Sigmoid colon (tissue), 7 donors: ENCODE measurements around the gene PLPP4. TPM values are rescaled to one million over a fixed set of nuclear protein-coding genes. Genes with fewer than 3 reads are reported as not detected.

Source experiments
- DNase-seq: peaks from one replicate; pipeline ENCODE4 v3.0.0-alpha.2; 2019
- H3K27ac ChIP-seq, 4 donors: fragments of 200-600 bp; sonication (generic); one replicate each; pipeline ENCODE4 v1.5.1; 2016 to 2019; ENCODE audit warnings: mild to moderate bottlenecking in 1 of 4
- H3K27me3 ChIP-seq, 3 donors: fragments of 200-600 bp; sonication (generic); one replicate each; pipeline ENCODE4 v1.5.1; 2019; ENCODE audit warnings: mild to moderate bottlenecking in 1 of 3
- H3K36me3 ChIP-seq, 4 donors: fragments of 200-600 bp; sonication (generic); one replicate each; pipeline ENCODE4 v1.5.1; 2016 to 2019
- H3K4me1 ChIP-seq, 4 donors: fragments of 200-600 bp; sonication (generic); one replicate each; pipeline ENCODE4 v1.5.1; 2017 to 2019
- H3K4me3 ChIP-seq, 4 donors: fragments of 200-600 bp; sonication (generic); one replicate each; pipeline ENCODE4 v1.5.1; 2017 to 2019; ENCODE audit warnings: mild to moderate bottlenecking in 2 of 4, moderate library complexity in 1 of 4
- H3K9me3 ChIP-seq, 4 donors: fragments of 200-600 bp in 3 of 4; sonication (generic) in 3 of 4; one replicate each; pipeline versions ENCODE4 v1.5.1 to v1.6.1; 2013 to 2019
- CTCF ChIP-seq, 4 experiments: fragments of 450-650 bp in 3 of 4; fragments of 200-600 bp in 1 of 4; IDR thresholded peaks; one replicate each; pipeline ENCODE4 v1.5.1; 2016 to 2019; ENCODE audit warnings: antibody characterized with exemption in 4 of 4, mild to moderate bottlenecking in 3 of 4, moderate library complexity in 2 of 4
- EP300 ChIP-seq, 4 donors: sonication (generic); formaldehyde crosslinking; IDR thresholded peaks; one replicate each; pipeline ENCODE4 v1.6.1; 2017; ENCODE audit warnings: antibody characterized with exemption in 4 of 4
- POLR2A ChIP-seq, 2 donors: fragments of 450-650 bp; IDR thresholded peaks; one replicate each; pipeline ENCODE4 v1.6.1; 2016; ENCODE audit warnings: antibody characterized with exemption in 2 of 2, mild to moderate bottlenecking in 2 of 2, moderate library complexity in 2 of 2
- POLR2AphosphoS5 ChIP-seq, 4 donors: sonication (generic); formaldehyde crosslinking; IDR thresholded peaks; one replicate each; pipeline ENCODE4 v1.6.1; 2017; ENCODE audit warnings: antibody characterized with exemption in 4 of 4
- WGBS, 2 donors: extraction: QIAGEN DNeasy Blood & Tissue Kit; methylation state at CpG; one replicate each; pipeline ENCODE4 v1.1.7; 2013; 5-methylcytosine and 5-hydroxymethylcytosine counted together
- intact Hi-C: fragments of 100-400 bp; cut with DNase I; formaldehyde crosslinking; loops from one replicate; pipeline ENCODE4 v1.15.1; 2023
- polyA plus RNA-seq, 3 donors: library from polyadenylated mRNA; stranded (reverse); fragments of 200-250 nt; gene quantifications; one replicate each; pipeline ENCODE4 v1.2.3, GENCODE V29; 2013
- total RNA-seq, 4 donors: library from RNA; depleted of rRNA; stranded (reverse); fragments of >200 nt; gene quantifications; one replicate each; pipeline ENCODE4 v1.1.0, GENCODE V29; 2016
- donor health status: healthy with polysubstance abuse.
- donor health status: Bipolar disorder and iron deficiency.
- donor health status: healthy.

Gene PLPP4
- total and polyA plus RNA-seq, 7 donors = 0.96 to 3.2 (median 2.6) TPM; not detected in 2

GRCh38 chr10:120521880-120522279 lies 64.9 kb downstream of the PLPP4 start:
- Histone ChIP-seq H3K4me1 (no peaks in the 10 kb centered on the region), H3K4me3 (no peak overlapping the region), H3K9me3 (no peaks in the 10 kb centered on the region), H3K36me3 (no peaks in the 10 kb centered on the region), H3K27me3 (no peaks in the 10 kb centered on the region), H3K27ac (no peak overlapping the region)
- 58 to 77% methylated on average over 3 of the region's 3 CpGs for WGBS, 2 donors
- no peak for TF ChIP-seq EP300 (IDR thresholded peaks at IDR 0.05)
- no peak for TF ChIP-seq POLR2AphosphoS5 (IDR thresholded peaks at IDR 0.05)
- intact Hi-C loops = no loop called here
- DNase-seq = no peak

- intact Hi-C loops = no loop called here
- Histone ChIP-seq H3K36me3 (no peaks in the 10 kb centered on the region), H3K4me1 (no peaks in the 10 kb centered on the region), H3K27ac (no peak overlapping the region), H3K9me3 (no peaks in the 10 kb centered on the region), H3K4me3 (no peak overlapping the region), H3K27me3 (no peaks in the 10 kb centered on the region)
- no peak for TF ChIP-seq POLR2AphosphoS5 (IDR thresholded peaks at IDR 0.05)
- TF ChIP-seq POLR2A (IDR thresholded peaks at IDR 0.05) = no peak
- TF ChIP-seq CTCF (IDR thresholded peaks at IDR 0.05) = no peak
- TF ChIP-seq EP300 (IDR thresholded peaks at IDR 0.05) = no peak
- WGBS, 2 donors = 89 to 90% methylated on average over 3 of the region's 3 CpGs
- DNase-seq = no peak
Observed at GRCh38 chr10:120527691-120528090, 70.7 kb downstream of the PLPP4 start.

- Histone ChIP-seq H3K4me3 (no peak overlapping the region), H3K27ac (no peak overlapping the region), H3K27me3 (no peaks in the 10 kb centered on the region), H3K9me3 (no peaks in the 10 kb centered on the region), H3K36me3 (no peaks in the 10 kb centered on the region), H3K4me1 (no peaks in the 10 kb centered on the region)
- no peak for DNase-seq
- TF ChIP-seq POLR2AphosphoS5 (IDR thresholded peaks at IDR 0.05) (no peak), EP300 (IDR thresholded peaks at IDR 0.05) (no peak), POLR2A (IDR thresholded peaks at IDR 0.05) (no peak), CTCF (IDR thresholded peaks at IDR 0.05) (no peak)
- intact Hi-C loops = no loop called here
- whole genome bisulfite sequencing, 2 donors = 76 to 78% methylated on average over 1 of the region's 1 CpG
Observed at GRCh38 chr10:120530699-120531098, 73.7 kb downstream of the PLPP4 start.

GRCh38 chr10:120538091-120538490 lies 81.1 kb downstream of the PLPP4 start:
- Histone ChIP-seq H3K27ac (no peak overlapping the region), H3K4me1 (no peaks in the 10 kb centered on the region), H3K36me3 (no peaks in the 10 kb centered on the region), H3K4me3 (no peak overlapping the region), H3K9me3 (no peaks in the 10 kb centered on the region), H3K27me3 (no peaks in the 10 kb centered on the region)
- no peak for TF ChIP-seq CTCF (IDR thresholded peaks at IDR 0.05)
- DNase-seq = no peak
- WGBS, 2 donors = 78 to 82% methylated on average over 2 of the region's 2 CpGs
- intact Hi-C loops = no loop called here

GRCh38 chr10:120539076-120539475 lies 82.0 kb downstream of the PLPP4 start:
- WGBS, 2 donors = 46 to 52% methylated on average over 3 of the region's 3 CpGs

More at GRCh38 chr10:120539076-120539475, 82.0 kb downstream of the PLPP4 start:
- Histone ChIP-seq H3K36me3 (no peaks in the 10 kb centered on the region), H3K27ac (no peak overlapping the region), H3K4me1 (no peaks in the 10 kb centered on the region), H3K27me3 (no peaks in the 10 kb centered on the region), H3K4me3 (no peak overlapping the region), H3K9me3 (no peaks in the 10 kb centered on the region)
- intact Hi-C loops = no loop called here
- no peak for DNase-seq
- TF ChIP-seq POLR2AphosphoS5 (IDR thresholded peaks at IDR 0.05) (no peak), CTCF (IDR thresholded peaks at IDR 0.05) (no peak), EP300 (IDR thresholded peaks at IDR 0.05) (no peak), POLR2A (IDR thresholded peaks at IDR 0.05) (no peak)
